DOHH2 (cell line): ENCODE data around the gene DIP2C.

Source experiments
- H3F3A ChIP-seq: fragments of 200-600 bp; sonication (generic), shearing (Covaris generic); 2 replicates; pipeline ENCODE4 v1.6.0; 2016; ENCODE audit warnings: antibody characterized with exemption, mild to moderate bottlenecking; ENCODE audit not compliant: control insufficient read depth, insufficient read depth
- H3K27ac ChIP-seq: fragments of 200-600 bp; sonication (generic); 2 replicates; pipeline ENCODE4 v1.5.1; 2014; ENCODE audit warnings: low read depth, mild to moderate bottlenecking, low read length, moderate library complexity
- H3K27me3 ChIP-seq: fragments of 200-600 bp; sonication (generic); 2 replicates; pipeline ENCODE4 v1.6.1; 2014; ENCODE audit warnings: mild to moderate bottlenecking, low read length, mixed read lengths; ENCODE audit not compliant: control insufficient read depth
- H3K36me3 ChIP-seq: fragments of 200-600 bp; sonication (generic); 2 replicates; pipeline ENCODE4 v1.6.1; 2014; ENCODE audit warnings: mild to moderate bottlenecking, low read length, moderate library complexity, mixed read lengths; ENCODE audit not compliant: control insufficient read depth
- H3K4me1 ChIP-seq: fragments of 200-600 bp; sonication (generic); 2 replicates; pipeline ENCODE4 v1.6.1; 2014; ENCODE audit warnings: mild to moderate bottlenecking, low read length, mixed read lengths; ENCODE audit not compliant: control insufficient read depth
- H3K4me2 ChIP-seq: fragments of 200-600 bp; sonication (generic); 2 replicates; pipeline ENCODE4 v1.6.0; 2014; ENCODE audit warnings: mild to moderate bottlenecking, low read length, moderate library complexity
- H3K4me3 ChIP-seq: fragments of 200-600 bp; sonication (generic); 2 replicates; pipeline ENCODE4 v1.5.1; 2014; ENCODE audit warnings: mild to moderate bottlenecking, low read length, mixed read lengths
- H3K79me2 ChIP-seq: fragments of 200-600 bp; sonication (generic); 2 replicates; pipeline ENCODE4 v1.6.1; 2014; ENCODE audit warnings: mild to moderate bottlenecking, low read length, mixed read lengths; ENCODE audit not compliant: control insufficient read depth
- H3K9me2 ChIP-seq: fragments of 200-600 bp; sonication (generic); replicated peaks from 2 replicates; pipeline ENCODE4 v1.6.1; 2014; ENCODE audit warnings: mild to moderate bottlenecking, low read length, mixed read lengths; ENCODE audit not compliant: control insufficient read depth
- H3K9me3 ChIP-seq: fragments of 200-600 bp; sonication (generic); 2 replicates; pipeline ENCODE4 v1.6.1; 2014; ENCODE audit warnings: antibody characterized with exemption, low read length, mixed read lengths; ENCODE audit not compliant: control insufficient read depth, insufficient read depth
- H4K20me1 ChIP-seq: fragments of 200-600 bp; sonication (generic); 2 replicates; pipeline ENCODE4 v1.6.0; 2014; ENCODE audit warnings: low read depth, mild to moderate bottlenecking, antibody characterized with exemption, low read length, moderate library complexity; ENCODE audit not compliant: control insufficient read depth, insufficient read depth
- EZH2phosphoT487 ChIP-seq: fragments of 200-600 bp; sonication (generic); IDR thresholded peaks from 2 replicates; pipeline ENCODE4 v1.6.1; 2017; ENCODE audit warnings: borderline replicate concordance, mild to moderate bottlenecking, antibody characterized with exemption, low read length, moderate library complexity, mixed read lengths
- TF ChIP-seq, protein P1 (sequence below): fragments of 200-600 bp; sonication (generic); IDR thresholded peaks from one replicate; pipeline ENCODE4 v1.5.1; 2014; ENCODE audit warnings: antibody characterized with exemption, mild to moderate bottlenecking, low read depth, low read length; ENCODE audit not compliant: poor library complexity, severe bottlenecking

DIP2C gene

DNA sequence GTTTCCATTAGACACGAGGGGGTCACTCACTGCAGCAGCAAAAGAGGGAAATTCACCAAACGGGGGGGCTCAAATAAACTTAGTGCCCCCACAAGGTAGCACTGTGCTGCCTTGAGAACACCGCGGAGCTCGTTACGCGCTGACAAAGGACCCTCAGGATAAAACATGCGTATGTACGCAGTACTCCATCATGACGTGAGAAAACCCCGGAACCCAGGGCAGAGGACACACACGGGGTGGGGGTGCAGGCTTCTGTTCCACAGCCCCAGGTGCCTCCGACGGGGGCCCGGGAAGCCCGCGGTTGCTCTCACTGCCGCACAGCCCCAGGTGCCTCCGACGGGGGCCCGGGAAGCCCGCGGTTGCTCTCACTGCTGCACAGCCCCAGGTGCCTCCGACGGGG is 321.8 kb downstream of the DIP2C start:
- peaks cover 58% of the 10 kb centered on the region for H3K4me1 ChIP-seq
- no peaks in the 10 kb centered on the region for H4K20me1 ChIP-seq
- peak overlapping the region; percentile 39; the same call in 1 of the 2 replicates for H3K4me2 ChIP-seq
- peak overlapping the region; percentile 20; the same call in 1 of the 2 replicates for H3K4me3 ChIP-seq
- TF ChIP-seq EZH2phosphoT487 = no peak
- TF ChIP-seq, protein P1, sequence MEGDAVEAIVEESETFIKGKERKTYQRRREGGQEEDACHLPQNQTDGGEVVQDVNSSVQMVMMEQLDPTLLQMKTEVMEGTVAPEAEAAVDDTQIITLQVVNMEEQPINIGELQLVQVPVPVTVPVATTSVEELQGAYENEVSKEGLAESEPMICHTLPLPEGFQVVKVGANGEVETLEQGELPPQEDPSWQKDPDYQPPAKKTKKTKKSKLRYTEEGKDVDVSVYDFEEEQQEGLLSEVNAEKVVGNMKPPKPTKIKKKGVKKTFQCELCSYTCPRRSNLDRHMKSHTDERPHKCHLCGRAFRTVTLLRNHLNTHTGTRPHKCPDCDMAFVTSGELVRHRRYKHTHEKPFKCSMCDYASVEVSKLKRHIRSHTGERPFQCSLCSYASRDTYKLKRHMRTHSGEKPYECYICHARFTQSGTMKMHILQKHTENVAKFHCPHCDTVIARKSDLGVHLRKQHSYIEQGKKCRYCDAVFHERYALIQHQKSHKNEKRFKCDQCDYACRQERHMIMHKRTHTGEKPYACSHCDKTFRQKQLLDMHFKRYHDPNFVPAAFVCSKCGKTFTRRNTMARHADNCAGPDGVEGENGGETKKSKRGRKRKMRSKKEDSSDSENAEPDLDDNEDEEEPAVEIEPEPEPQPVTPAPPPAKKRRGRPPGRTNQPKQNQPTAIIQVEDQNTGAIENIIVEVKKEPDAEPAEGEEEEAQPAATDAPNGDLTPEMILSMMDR = no peak
- no peaks in the 10 kb centered on the region for H3K9me2 ChIP-seq
- H3K36me3 ChIP-seq = peaks cover 54% of the 10 kb centered on the region
- H3K27ac ChIP-seq = peak overlapping the region; percentile 79
- H3K9me3 ChIP-seq = no peaks in the 10 kb centered on the region
- H3K79me2 ChIP-seq = no peaks in the 10 kb centered on the region
- H3K27me3 ChIP-seq = no peaks in the 10 kb centered on the region
- peaks cover 13% of the 10 kb centered on the region for H3F3A ChIP-seq

DNA sequence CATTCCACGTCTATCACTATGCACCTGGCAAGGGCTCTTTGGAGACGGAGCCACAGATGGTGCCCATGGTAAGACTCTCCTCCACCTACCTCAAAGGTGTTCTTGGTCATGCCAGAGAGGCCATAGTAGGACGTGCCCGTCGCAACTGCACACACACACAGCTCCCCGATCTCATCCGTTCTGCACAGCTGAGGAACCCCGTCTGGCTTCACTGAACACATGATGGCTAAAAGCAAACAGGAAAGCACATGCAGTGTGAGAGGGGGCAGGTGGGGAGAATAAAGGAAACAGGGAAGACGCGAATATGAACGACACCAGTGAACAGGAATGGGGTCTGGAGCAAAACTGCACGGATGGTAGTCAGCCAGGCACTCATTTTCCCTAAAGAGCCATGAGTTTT is 323.3 kb downstream of the DIP2C start:
- Histone ChIP-seq H3K4me1 (peaks cover 64% of the 10 kb centered on the region), H3K27ac (peak overlapping the region; percentile 79), H3K4me2 (peak overlapping the region; percentile 54), H3F3A (peaks cover 13% of the 10 kb centered on the region), H3K79me2 (no peaks in the 10 kb centered on the region), H3K4me3 (peak overlapping the region; percentile 35), H3K27me3 (no peaks in the 10 kb centered on the region), H3K9me3 (no peaks in the 10 kb centered on the region), H3K9me2 (no peaks in the 10 kb centered on the region), H4K20me1 (no peaks in the 10 kb centered on the region), H3K36me3 (peaks cover 65% of the 10 kb centered on the region)
- TF ChIP-seq EZH2phosphoT487 = no peak
- TF ChIP-seq, protein P1 = no peak

DNA sequence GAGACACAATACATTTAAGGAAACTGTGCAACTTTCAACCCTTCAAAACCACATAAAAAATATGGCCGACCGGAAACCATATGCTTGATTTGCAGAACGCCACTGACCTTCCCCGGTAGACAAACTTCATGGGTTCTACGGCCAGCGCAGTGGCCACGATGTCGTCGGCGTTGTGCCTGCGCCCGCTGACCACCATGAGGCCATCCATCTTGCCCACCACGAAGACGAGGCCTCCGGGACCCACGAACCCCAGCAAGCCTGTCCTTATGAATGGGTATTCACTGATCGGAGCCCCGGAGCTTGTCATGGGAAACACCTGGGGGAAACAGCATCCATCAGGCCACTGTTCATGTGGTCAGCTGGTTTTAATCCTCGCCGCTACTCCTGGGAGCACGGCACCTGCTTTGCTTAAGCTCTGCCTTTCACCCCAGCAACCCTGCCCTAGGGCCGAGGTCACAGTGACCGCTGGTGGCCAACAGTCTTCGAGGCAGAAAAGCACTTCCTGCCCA is 325.1 kb downstream of the DIP2C start:
- no peaks in the 10 kb centered on the region for H3K27me3 ChIP-seq
- no peak overlapping the region for H3K4me3 ChIP-seq
- no peak overlapping the region for H3K27ac ChIP-seq
- H3K9me3 ChIP-seq = no peaks in the 10 kb centered on the region
- peaks cover 63% of the 10 kb centered on the region for H3K4me1 ChIP-seq
- H3K79me2 ChIP-seq = no peaks in the 10 kb centered on the region
- peaks cover 66% of the 10 kb centered on the region for H3K36me3 ChIP-seq
- no peaks in the 10 kb centered on the region for H3K9me2 ChIP-seq
- H3K4me2 ChIP-seq = 0 out of 2 replicates have a peak overlapping the region, but pooled peaks have one; percentile 54
- H4K20me1 ChIP-seq = no peaks in the 10 kb centered on the region
- H3F3A ChIP-seq = peaks cover 13% of the 10 kb centered on the region
- TF ChIP-seq, protein P1 = no peak
- no peak for TF ChIP-seq EZH2phosphoT487
